Measurements from ENCODE around the gene IGSF9.

DNA sequence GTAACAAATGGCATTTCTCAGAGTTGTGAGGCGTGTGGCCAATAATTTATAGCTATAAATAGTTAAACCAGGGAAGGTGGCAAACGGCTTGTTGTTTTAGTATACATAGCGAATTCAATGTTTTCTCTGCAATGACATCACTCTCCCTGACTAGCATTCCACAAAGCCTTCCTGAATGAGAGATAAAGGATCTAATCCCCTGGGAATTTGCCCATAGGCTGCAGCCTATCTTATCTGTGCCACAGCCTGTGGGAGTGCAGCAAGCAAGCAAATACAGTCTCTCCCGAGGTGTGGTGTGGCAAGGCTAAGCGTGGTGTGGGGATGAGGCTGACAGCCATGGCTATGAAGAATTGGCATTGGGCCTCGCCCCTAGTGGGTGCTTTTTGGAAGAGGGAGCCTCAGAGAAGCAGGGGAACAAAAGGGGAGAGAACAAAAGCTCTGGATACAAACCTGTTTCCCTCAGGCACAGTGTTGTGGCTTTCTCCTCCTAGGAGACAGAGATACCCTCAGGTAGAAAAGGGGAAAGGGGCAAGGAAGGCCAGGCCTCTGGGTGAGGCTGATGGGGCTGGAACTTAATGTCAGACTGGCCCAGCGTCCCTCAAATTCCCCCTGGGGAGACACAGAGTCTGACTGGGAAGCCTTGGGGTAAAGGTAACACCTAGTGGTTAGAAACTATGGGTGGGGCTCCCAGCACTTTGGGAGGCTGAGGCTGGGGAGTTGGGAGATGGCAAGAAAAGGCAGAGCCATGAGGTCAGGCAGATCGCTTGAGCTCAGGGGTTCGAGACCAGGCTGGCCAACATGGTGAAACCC is 29.0 kb downstream of the IGSF9 start:
- TF ChIP-seq HDGF (IDR thresholded peaks at IDR 0.05) = no peak
- TF ChIP-seq POLR2AphosphoS5 (IDR thresholded peaks at IDR 0.05; ENCODE audit: low read length) = no peak
- no peak for TF ChIP-seq EP300 (IDR thresholded peaks at IDR 0.05; ENCODE audit: borderline replicate concordance in 1 of 2, control insufficient read depth in 1 of 2, low read depth in 2 of 2, low read length in 2 of 2)
- TF ChIP-seq RAD21 (IDR thresholded peaks at IDR 0.05; ENCODE audit: insufficient read depth, low read depth, low read length) = no peak
- no peak for TF ChIP-seq EZH2 (IDR thresholded peaks at IDR 0.05; ENCODE audit: borderline replicate concordance, control insufficient read depth, low read depth, low read length)
- no peak for TF ChIP-seq YY1 (IDR thresholded peaks at IDR 0.05; ENCODE audit: low read depth, low read length)
- TF ChIP-seq, protein P1, sequence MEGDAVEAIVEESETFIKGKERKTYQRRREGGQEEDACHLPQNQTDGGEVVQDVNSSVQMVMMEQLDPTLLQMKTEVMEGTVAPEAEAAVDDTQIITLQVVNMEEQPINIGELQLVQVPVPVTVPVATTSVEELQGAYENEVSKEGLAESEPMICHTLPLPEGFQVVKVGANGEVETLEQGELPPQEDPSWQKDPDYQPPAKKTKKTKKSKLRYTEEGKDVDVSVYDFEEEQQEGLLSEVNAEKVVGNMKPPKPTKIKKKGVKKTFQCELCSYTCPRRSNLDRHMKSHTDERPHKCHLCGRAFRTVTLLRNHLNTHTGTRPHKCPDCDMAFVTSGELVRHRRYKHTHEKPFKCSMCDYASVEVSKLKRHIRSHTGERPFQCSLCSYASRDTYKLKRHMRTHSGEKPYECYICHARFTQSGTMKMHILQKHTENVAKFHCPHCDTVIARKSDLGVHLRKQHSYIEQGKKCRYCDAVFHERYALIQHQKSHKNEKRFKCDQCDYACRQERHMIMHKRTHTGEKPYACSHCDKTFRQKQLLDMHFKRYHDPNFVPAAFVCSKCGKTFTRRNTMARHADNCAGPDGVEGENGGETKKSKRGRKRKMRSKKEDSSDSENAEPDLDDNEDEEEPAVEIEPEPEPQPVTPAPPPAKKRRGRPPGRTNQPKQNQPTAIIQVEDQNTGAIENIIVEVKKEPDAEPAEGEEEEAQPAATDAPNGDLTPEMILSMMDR (IDR thresholded peaks at IDR 0.05 in 2 of 3, conservative IDR thresholded peaks at IDR 0.05 in 1 of 3; ENCODE audit: control insufficient read depth in 2 of 3, extremely low read depth in 1 of 3, insufficient read depth in 1 of 3, low read depth in 3 of 3, low read length in 3 of 3) = no peak
- TF ChIP-seq HCFC1 (IDR thresholded peaks at IDR 0.05; ENCODE audit: low read length) = no peak
